Stimulated activated CD4-positive, alpha-beta T cell treated with anti-CD3 and anti-CD28 coated beads, TNF-alpha, amount 100 ng/mL, for 4 hours (primary cell): ENCODE measurements around the gene USP34.

ENCODE experiments used
- DNase-seq, 3 experiments: peaks; one replicate each; pipeline ENCODE4 v3.0.0-alpha.2; 2020; ENCODE audit warnings: low read depth in 3 of 3

The USP34 gene

DNA sequence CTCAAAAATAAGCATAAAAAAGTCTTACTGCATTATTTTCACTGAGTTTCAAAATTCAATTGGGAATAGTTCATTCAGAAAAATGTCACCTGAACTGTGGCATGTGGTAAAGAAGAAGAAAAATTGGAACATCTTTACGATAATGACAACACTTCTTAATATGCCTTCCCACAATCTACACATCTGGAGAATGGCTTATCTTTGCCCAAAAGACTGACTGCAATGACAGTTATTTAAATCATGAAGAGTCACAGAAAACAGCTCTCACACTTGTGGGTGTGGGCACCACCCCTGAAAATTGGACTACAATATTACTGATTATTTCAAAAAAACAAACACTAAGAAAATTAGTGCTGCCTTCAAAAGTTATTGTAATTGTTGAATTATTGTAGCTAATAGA is 152.3 kb downstream of the USP34 start:
- no peak for DNase-seq

DNA sequence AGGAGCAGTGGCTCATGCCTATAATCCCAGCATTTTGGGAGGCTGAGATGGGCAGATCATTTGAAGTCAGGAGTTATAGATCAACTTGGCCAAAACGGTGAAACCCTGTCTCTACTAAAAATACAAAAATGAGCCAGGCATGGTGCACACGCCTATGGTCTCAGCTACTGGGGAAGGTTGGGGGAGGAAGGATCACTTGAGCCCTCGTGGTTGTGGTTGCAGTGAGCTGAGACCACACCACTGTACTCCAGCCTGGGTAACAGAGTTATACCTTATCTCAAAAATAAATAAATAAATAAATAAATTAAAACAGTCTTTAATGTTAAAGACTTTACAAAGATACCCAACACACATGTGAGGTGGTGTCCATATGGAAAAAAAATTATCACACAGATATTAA is 174.9 kb downstream of the USP34 start:
- no peak for DNase-seq

DNA sequence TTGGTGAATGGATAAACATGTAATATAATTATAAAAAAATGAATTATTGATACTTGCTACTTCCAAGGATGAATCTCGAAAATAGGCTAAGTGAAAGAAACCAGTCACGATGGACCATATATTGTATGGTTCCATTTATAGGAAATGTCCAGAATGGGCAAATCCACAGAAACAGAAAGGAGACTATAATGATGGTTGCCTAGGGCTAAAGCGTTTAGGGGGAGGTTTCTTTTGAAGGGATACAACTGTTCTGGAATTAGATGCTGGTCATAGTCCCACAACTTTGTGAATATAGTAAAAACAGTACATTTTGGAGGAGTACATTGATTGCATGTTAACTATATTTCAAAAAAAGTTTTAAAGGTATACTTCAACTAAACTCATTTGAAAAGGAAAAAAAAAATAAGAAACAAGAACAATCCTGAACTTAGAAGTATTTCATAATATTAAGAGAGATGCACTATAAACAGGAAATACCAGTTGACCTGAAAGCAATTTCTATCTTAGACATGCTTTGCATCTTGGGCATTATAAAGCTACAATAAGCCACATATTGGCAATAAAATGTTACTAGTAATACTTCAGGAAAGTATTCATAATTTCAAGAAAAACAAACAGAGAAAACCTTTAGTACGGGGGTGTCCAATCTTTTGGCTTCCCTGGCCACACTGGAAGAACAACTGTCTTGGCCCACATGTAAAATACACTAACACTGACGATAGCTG is 178.9 kb downstream of the USP34 start:
- DNase-seq, result no peak

DNA sequence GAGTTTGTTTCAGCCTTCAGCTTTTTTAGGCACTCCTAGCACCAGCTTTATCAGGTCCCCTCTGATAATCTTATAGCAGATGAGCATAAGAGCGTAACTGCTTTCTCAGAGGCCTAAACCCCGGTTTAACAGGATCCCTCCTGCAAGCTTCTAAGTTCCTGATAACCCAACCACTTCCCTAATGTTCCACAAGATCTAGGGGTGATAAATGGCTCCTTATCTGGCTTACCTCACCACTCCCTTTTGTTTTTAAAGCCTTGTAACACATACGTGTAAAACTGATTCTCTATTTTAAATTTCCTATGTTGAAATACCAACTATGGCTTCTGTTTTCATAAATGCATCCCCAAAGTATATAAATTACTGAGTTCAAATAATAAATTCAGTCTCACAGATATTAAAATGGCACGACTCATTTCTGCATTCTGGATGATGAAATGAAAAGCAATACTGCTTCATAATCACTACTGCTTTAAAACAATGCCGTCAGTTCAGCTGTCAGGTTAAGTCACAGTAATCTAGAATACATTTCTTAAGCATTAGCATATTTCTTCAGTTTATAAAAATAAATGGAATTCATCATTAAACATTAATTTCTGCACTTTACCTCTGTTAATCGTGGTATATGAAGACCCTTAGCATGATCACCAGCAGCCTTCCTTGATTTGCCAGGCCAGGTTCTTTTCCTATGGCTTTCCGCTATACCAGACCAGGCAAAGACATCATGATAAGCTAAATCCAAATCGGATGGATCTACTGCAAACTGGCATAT is 182.6 kb downstream of the USP34 start:
- no peak for DNase-seq

DNA sequence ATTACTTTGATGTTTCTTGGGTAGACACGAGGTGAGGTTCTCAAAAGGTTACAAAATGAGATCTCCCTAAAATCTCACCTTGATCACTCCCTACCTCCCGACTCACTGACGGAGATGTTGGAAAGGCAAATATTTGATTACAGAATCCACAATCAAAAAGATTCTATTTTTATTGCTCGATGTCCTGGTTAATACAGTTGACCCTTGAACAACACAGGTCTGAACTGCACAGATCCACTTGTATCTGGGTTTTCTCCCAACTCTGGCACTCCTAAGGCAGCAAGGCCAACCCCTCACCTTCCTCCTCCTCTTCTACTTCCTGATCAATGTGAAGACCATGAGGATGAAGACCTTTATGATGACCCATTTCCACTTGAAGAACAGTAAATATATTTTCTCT is 183.6 kb downstream of the USP34 start:
- DNase-seq, result no peak

DNA sequence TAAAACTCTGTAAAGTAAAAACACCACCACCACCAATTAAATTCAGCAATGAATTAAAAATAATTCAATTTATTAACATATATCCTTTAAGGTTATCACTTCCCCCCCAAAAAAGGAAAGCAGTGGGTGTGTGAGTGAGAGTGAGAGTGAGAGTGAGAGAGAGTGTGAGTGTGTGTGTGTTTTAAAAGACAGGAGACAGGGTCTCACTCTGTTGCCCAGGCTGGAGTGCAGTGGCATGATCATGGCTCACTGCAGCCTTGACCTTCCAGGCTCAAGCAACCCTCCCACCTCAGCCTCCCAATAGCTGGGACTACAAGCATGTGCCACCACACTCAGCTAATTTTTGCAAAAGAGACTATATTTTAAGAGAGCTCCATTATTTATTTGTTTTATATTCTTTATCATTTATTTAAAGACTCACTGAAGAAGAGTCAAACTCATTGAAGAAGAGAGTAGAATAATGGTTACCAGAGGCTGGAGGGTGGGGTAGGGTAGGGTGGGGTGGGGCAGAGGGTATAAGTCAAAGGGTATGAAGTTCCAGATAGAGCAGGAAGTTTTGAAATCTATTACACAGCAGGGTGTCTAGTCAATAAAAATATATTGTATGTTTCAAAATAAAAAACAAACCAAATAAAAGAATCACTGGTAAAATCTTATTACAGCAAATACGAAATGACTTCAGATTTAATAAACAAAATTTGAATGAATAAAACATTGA is 187.3 kb downstream of the USP34 start:
- no peak for DNase-seq

DNA sequence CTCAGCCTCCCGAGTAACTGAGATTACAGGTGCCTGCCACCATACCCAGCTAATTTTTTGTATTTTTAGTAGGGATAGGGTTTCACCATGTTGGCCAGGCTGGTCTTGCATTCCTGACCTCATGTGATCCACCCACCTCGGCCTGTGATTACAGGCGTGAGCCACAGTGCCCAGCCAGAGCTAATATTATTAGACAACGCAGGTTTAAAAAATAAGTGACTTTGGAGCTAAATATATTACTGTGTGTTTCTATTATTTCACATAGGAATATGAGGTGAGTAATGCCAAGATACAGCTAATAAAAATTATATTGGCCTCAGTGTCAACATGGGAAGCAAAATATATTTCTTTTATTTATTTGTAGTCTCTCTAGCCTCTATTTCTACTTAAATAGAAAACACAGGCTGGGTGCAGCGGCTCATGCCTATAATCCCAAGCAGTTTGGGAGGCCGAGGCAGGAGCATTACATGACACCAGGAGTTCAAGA is 188.7 kb downstream of the USP34 start:
- DNase-seq, result no peak

DNA sequence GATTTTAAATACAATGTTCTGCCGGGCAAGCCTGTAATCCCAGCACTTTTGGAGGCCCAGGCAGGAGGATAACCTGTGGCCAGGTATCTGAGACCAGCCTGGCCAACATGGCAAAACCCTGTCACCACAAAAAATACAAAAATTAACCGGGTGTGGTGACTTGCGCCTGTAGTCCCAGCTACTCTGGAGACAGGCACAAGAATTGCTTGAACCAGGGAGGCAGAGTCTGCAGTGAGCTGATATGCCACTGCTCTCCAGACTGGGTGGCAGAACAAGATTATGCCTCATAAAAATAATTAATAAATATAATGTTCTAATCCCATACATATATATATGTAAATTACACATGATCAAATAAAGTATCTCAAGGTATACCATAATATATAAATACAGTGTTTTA is 189.6 kb downstream of the USP34 start:
- DNase-seq, result no peak

DNA sequence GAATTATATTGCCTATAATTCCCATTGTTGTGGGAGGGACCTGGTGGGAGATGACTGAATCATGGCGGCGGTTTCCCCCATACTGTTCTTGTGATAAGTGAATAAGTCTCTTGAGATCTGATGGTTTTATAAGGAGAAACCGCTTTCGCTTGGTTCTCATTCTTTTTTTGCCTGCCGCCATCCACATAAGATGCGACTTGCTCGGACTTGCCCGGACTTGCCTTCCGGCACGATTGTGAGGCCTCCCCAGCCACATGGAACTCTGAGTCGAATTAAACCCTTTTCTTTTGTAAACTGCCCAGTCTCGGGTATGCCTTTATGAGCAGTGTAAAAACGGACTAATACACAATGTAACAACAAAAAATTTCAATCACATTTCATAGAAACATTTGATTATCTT is 193.1 kb downstream of the USP34 start:
- no peak for DNase-seq

DNA sequence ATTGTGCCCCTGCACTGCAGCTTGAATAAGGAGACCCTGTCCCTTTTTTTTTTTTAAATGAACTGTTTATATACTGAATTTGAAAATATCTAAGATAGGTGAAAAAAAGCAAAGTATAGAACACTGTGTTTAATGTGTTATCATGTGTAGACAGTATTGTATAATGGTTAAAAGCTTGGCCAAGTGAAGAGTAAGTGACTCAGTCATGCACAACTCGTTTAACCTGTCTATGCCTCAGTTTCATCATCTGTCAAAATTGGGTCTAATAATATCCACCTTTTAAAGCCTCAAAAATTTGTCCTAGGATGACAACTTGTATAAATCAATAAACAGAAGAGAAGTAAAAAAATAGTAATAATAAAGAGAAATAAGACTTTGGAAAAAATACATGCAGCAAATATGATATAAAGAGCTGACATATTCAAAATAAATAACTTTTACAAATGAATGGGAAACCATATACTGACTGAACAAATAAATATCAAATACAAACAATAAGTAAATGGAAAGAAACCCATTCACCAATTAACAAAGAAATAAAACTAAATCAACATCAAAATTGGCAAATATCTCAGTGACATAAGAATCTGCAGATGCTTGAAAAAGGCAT is 195.2 kb downstream of the USP34 start:
- no peak for DNase-seq

DNA sequence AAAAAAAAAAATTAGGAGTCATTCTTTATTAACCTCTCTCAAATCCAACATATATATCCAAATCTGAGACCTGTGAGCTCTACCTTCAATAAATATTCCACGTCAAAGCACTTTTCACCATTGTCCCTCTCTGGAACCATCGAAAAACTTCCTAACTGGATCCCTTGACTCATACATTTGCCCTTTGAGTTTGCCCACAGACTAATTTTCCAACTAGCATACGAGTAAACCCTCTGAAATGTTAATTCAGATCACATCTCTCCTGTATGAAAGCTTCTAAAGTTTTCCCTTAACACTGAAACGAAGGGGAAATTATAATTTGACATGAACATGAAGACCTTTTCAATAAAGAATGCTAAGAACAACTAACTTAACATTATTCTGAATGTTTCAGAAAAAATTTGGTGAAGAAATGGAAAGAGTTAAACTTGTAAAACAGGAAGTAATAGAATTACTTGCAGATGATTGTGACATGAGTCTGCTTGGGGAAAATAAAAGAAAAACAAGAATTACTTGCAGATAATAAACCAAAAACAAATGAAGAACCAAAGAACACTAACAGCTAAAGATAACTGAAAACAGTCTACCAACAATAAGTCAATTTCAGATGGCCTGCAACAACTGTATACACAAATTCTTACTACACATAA is 198.3 kb downstream of the USP34 start:
- no peak for DNase-seq

DNA sequence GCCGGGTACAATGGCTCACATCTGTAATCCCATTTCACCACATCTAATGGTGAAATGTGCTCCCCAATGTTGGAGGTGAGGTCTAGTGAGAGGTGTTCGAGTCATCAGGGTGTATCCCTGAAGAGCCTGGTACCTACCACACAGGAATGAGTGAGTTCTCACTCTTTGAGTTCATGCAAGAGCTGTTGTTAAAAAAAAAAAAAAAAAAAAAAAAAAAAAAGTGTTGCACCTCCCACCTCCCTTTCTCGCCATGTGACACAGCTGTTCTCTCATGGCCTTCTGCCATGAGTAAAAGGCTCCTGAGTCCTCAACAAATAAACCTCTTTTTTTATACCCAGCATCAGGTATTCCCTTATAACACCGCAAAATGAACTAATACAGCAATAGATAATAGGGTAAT is 202.6 kb downstream of the USP34 start:
- no peak for DNase-seq

DNA sequence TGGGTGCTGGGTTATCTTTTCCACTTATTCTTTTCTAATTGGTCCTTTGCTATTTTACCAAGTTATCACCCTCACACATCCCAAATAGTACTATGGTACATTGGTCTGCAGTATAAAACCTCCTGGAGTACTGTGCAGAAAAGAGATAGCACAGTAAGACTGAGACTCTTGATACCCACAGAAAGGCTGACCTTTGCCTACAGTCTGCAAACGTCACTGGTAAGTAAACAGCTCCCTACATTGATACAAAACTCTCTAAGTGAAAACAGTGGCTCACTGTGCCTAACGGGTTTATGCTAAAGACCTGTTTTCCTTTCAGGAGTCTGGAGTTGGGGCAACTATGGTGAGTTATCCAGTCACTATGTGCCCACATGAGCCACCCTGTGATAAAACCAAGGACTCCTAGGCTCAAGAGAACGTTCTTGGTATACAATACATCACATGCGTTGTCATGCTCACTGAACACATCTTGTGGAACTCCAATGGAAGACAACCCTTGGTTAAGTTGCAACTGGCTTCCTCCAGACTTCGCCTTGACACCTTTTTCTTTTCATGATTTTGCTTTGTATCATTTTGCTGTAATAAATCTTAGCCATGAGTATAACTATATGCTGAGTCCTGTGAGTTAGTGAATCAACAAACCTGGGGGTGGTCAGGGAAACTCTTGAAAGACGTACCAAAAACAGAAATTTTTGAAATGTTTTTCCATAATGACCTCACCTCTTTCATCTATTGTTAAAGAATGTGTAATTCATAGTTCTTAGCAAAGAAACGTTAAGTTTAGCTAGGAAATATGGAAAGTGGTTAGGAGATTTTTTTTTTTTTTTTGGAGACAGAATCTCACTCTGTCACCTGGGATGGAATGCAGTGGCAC is 204.0 kb downstream of the USP34 start:
- DNase-seq, result no peak

DNA sequence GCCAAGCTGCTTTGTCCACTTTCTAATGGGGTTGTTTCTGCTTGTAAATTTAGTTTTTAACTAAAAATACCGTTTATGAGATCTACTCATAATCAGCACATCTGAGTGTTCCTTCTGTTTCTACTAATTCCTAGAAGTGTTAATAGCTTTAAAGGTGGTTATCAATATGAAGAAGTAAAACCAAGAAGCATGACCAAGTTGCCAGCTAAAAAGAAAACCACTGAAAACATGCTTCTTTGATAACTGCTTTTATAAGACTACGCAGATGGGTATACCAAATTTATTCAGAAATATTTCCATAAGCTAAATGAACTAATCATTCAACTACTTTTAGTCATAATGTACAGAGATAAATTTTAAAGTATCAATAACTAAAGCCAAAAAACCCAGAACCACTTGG is 207.1 kb downstream of the USP34 start:
- no peak for DNase-seq

DNA sequence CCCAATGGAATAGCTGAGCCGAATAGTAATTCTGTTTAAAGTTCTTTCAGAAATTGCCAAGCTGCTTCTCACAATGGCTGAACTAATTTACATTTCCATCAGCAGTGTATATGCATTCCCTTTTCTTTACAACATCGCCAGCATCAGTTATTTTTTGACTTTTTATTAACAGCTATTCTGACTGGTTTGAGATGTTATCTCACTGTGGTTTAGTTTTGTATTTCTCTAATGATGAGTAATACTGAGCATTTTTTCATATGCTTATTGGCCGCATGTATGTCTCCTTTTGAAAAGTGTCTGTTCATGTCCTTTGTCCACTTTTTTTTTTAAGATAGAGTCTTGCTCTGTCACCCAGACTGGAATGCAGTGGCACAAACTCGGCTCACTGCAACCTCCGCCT is 208.2 kb downstream of the USP34 start:
- no peak for DNase-seq

DNA sequence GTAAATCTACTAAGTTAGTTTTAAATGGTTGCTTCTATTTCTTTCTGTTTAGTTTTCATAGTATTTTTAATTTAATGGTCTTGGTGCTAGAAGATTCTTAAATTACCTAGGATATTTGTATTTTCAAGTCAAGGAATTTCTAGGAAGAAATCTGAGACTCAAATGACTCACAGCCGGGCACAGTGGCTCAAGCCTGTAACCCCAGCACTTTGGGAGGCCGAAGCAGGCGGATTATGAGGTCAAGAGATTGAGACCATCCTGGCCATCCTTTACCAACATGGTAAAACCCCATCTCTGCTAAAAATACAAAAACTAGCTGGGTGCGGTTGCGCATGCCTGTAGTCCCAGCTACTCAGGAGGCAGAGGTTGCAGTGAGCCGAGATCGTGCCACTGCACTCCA is 213.4 kb downstream of the USP34 start:
- DNase-seq, result no peak

DNA sequence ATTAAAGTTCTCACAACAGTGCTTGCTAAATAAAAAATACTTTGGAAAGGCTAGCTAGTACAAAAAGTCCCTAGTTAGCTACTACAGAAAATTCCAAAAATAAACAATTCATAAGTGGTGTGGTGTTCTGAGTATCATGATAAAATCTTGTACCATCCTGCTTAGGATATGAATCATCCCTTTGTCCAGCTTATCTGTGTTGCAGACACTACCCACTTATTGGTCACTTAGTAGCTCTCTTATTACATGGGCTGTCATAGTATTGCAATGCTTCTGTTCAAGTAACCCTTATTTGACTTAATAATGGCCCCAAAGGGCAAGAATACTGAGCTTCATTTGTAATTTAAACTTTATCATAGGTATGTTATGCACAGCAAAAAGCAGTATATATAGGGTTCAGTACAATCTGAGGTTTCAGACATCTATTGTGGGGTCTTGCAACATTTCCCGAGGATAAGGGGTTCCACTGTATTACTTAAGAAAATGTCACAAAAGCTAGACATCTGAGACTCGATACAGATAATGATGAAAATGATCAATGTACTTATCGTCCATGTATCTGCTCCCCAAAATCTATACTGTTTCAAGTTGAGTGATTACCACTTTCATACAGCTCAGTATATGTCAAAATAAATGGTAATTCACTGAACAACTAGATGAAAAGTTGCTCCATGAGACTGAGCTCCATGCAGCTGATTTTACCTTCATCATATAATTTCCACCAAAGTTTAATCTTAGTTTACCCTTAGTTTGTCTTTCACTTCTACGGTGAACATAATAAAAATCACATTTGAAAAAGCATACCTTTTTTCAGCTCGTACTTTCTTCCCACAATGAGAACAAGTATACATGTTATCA is 215.1 kb downstream of the USP34 start:
- no peak for DNase-seq

DNA sequence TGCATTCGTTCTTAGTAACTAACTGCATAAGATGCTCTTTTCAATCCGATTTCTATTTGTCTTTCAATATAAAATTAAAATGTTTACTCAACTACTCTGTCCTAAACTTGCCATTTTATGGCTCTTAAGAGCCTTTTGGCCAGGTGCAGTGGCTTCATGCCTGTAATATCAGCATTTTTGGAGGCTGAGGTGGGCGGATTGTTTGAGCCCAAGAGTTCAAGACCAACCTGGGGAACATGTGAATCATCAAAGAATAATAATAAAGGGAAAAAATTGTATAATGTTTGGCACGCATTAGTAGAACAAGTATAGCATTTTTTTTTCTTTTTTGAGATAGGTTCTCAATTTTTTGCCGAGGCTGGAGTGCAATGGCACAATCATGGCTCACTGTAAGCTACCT is 216.4 kb downstream of the USP34 start:
- DNase-seq, result no peak

DNA sequence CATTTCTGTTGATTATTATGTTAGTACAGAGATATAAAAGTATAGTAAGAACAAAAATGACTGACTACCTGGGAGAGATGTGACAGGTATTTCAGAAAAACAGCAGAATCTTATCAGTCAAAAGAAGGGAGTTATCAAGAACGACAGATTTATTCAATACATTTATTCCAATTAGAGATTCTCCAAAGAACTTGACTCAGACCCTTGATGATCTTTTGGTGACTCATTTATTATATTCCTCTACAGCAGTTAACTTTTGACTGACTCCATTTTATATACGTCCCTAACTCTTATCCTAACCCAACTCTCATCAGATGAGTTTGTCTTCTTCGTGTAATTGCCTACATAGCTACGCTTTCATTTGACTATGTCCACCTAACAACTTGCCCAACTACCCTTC is 217.8 kb downstream of the USP34 start:
- DNase-seq, result no peak

DNA sequence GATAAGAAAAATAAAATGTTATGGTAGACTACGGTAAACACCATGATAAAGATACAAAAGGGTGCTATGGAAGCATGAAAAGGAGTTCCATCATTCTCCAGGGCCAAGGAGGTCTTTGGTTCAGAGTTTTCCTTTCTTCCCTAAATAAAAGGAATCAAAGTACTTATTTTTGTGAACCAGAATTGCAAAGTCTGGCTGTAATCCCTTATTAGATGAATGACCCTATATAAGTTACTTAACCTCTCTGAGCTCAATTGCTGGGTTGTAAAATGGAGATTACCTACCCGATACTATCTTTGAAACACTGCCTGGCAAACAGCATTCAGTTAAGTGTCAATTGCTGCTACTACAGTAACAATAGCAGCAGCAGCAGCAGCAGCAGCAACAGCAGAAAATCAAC is 218.9 kb downstream of the USP34 start:
- DNase-seq, result no peak
